Stomach smooth muscle (tissue), 2 donors: Measurements from ENCODE around the gene UNG.

ENCODE experiments used
- H3K27ac ChIP-seq: one replicate; pipeline ENCODE4 v1.7.0; 2013; ENCODE audit warnings: mild to moderate bottlenecking, low read length, inconsistent platforms
- H3K27me3 ChIP-seq, 2 donors: one replicate each; pipeline ENCODE4 v1.7.0; 2013; ENCODE audit warnings: low read length in 2 of 2; ENCODE audit not compliant: insufficient read depth in 2 of 2, control insufficient read depth in 1 of 2
- H3K36me3 ChIP-seq, 2 donors: one replicate each; pipeline ENCODE4 v1.7.0; 2013; ENCODE audit warnings: low read length in 2 of 2; ENCODE audit not compliant: control insufficient read depth in 2 of 2, insufficient read depth in 2 of 2
- H3K4me1 ChIP-seq: one replicate; pipeline ENCODE4 v1.7.0; 2013; ENCODE audit warnings: low read length; ENCODE audit not compliant: control insufficient read depth, insufficient read depth
- H3K4me3 ChIP-seq, 2 donors: one replicate each; pipeline ENCODE4 v1.7.0; 2013; ENCODE audit warnings: low read length in 2 of 2
- H3K9ac ChIP-seq, 2 donors: one replicate each; pipeline ENCODE4 v1.7.0; 2013; ENCODE audit warnings: low read length in 2 of 2, mild to moderate bottlenecking in 1 of 2
- H3K9me3 ChIP-seq, 2 donors: one replicate each; pipeline ENCODE4 v1.7.0; 2013; ENCODE audit warnings: low read length in 2 of 2; ENCODE audit not compliant: control insufficient read depth in 2 of 2
- donor health status: healthy.
- donor health status: Pancreatic carcinoma.

Gene UNG

GRCh38 chr12:109121346-109121880 is 24.0 kb downstream of the UNG start:
- no peak overlapping the region for H3K27ac ChIP-seq
- peaks cover 20% of the 10 kb centered on the region for H3K4me1 ChIP-seq
- no peaks in the 10 kb centered on the region for H3K9me3 ChIP-seq
- no peaks in the 10 kb centered on the region for H3K27me3 ChIP-seq
- H3K36me3 ChIP-seq, result peaks cover 10 to 18% of the 10 kb centered on the region in 2 donors
- no peak overlapping the region for H3K4me3 ChIP-seq
- H3K9ac ChIP-seq, result no peak overlapping the region

- Histone ChIP-seq H3K9ac (no peak overlapping the region), H3K4me1 (peaks cover 10% of the 10 kb centered on the region), H3K27me3 (no peaks in the 10 kb centered on the region), H3K36me3 (peaks cover 10 to 18% of the 10 kb centered on the region in 2 donors), H3K27ac (peak overlapping the region; percentile 18), H3K4me3 (no peak overlapping the region), H3K9me3 (no peaks in the 10 kb centered on the region)
Measured at GRCh38 chr12:109124878-109125648, 27.7 kb downstream of the UNG start.

GRCh38 chr12:109125791-109126190 is 28.4 kb downstream of the UNG start:
- peaks cover 16% of the 10 kb centered on the region for H3K4me1 ChIP-seq
- H3K36me3 ChIP-seq, result peaks cover 7 to 13% of the 10 kb centered on the region in 2 donors
- H3K27me3 ChIP-seq, result no peaks in the 10 kb centered on the region
- no peak overlapping the region for H3K4me3 ChIP-seq
- H3K9ac ChIP-seq, result no peak overlapping the region
- H3K27ac ChIP-seq, result peak overlapping the region; percentile 18
- H3K9me3 ChIP-seq, result no peaks in the 10 kb centered on the region

GRCh38 chr12:109126784-109127183 is 29.4 kb downstream of the UNG start:
- Histone ChIP-seq H3K9ac (no peak overlapping the region), H3K9me3 (no peaks in the 10 kb centered on the region), H3K36me3 (peaks cover 3 to 10% of the 10 kb centered on the region in 2 donors), H3K27me3 (no peaks in the 10 kb centered on the region), H3K4me1 (peaks cover 22% of the 10 kb centered on the region), H3K4me3 (no peak overlapping the region), H3K27ac (peak overlapping the region; percentile 18)

- H3K4me1 ChIP-seq, result peaks cover 26% of the 10 kb centered on the region
- peak overlapping the region; percentile 18 for H3K27ac ChIP-seq
Measured at GRCh38 chr12:109127533-109128242, 30.3 kb downstream of the UNG start.

GRCh38 chr12:109130297-109131153 is 33.1 kb downstream of the UNG start:
- Histone ChIP-seq H3K4me3 (peak overlapping the region; percentile 70), H3K9ac (peak overlapping the region; percentile 60 to 64), H3K36me3 (peaks cover 0 to 6% of the 10 kb centered on the region in 2 donors), H3K9me3 (no peaks in the 10 kb centered on the region), H3K4me1 (peaks cover 42% of the 10 kb centered on the region), H3K27me3 (no peaks in the 10 kb centered on the region), H3K27ac (peak overlapping the region; percentile 88)

More at GRCh38 chr12:109127533-109128242, 30.3 kb downstream of the UNG start:
- Histone ChIP-seq H3K36me3 (peaks cover 0 to 10% of the 10 kb centered on the region in 2 donors), H3K27me3 (no peaks in the 10 kb centered on the region), H3K4me3 (no peak overlapping the region), H3K9ac (no peak overlapping the region), H3K9me3 (no peaks in the 10 kb centered on the region)

- Histone ChIP-seq H3K4me1 (peaks cover 39% of the 10 kb centered on the region), H3K4me3 (peak overlapping the region; percentile 70), H3K9me3 (no peaks in the 10 kb centered on the region), H3K9ac (peak overlapping the region; percentile 60 to 64), H3K36me3 (no peaks in the 10 kb centered on the region), H3K27me3 (no peaks in the 10 kb centered on the region), H3K27ac (peak overlapping the region; percentile 88)
Measured at GRCh38 chr12:109131154-109132050, 34.0 kb downstream of the UNG start.

- no peak overlapping the region for H3K4me3 ChIP-seq
- no peak overlapping the region for H3K9ac ChIP-seq
- peaks cover 0 to under 1% of the 10 kb centered on the region in 2 donors for H3K36me3 ChIP-seq
- peak overlapping the region; percentile 31 for H3K27ac ChIP-seq
- H3K27me3 ChIP-seq, result no peaks in the 10 kb centered on the region
- H3K4me1 ChIP-seq, result peaks cover 38% of the 10 kb centered on the region
- no peaks in the 10 kb centered on the region for H3K9me3 ChIP-seq
Measured at GRCh38 chr12:109134186-109134917, 37.0 kb downstream of the UNG start.

- Histone ChIP-seq H3K9ac (no peak overlapping the region), H3K27me3 (no peaks in the 10 kb centered on the region), H3K9me3 (no peaks in the 10 kb centered on the region), H3K4me1 (peaks cover 23% of the 10 kb centered on the region), H3K27ac (no peak overlapping the region), H3K36me3 (peaks cover 0 to 14% of the 10 kb centered on the region in 2 donors), H3K4me3 (no peak overlapping the region)
Measured at GRCh38 chr12:109137055-109137454, 39.7 kb downstream of the UNG start.
